H1 (cell line): ENCODE measurements around the gene HYDIN. TPM values are rescaled to one million over a fixed set of nuclear protein-coding genes. Genes with fewer than 3 reads are reported as not detected.

Experiments used
- JUND ChIP-seq: IDR thresholded peaks from 2 replicates; pipeline ENCODE4 v1.6.1; 2011; ENCODE audit warnings: mild to moderate bottlenecking, improper control_type of control experiment, low read length
- NRF1 ChIP-seq: IDR thresholded peaks from 2 replicates; pipeline ENCODE4 v1.6.1; 2011; ENCODE audit warnings: mild to moderate bottlenecking, low read depth, low read length, improper control_type of control experiment
- YY1 ChIP-seq: IDR thresholded peaks from 2 replicates; pipeline ENCODE4 v1.6.1; 2011; ENCODE audit warnings: low read depth, mild to moderate bottlenecking, low read length
- polyA plus RNA-seq, 7 experiments: library from polyadenylated mRNA; depleted of rRNA in 3 of 7; stranded (reverse) in 5 of 7; unstranded in 2 of 7; fragments of >200 nt in 5 of 7; fragments of 200-250 nt in 2 of 7; gene quantifications; 1 replicate in 5 of 7; 2 replicates in 1 of 7; 4 replicates in 1 of 7; pipeline versions ENCODE4 v1.2.1 to v1.2.3, GENCODE V29; 2011 to 2013; ENCODE audit warnings: missing spikeins in 2 of 7, mixed read lengths in 2 of 7
- total RNA-seq: library from RNA; stranded (reverse); fragmentation: NEBNext Ultra II Directional; extraction: Animal tissue kit (Norgen Biotek cat#: 25700); gene quantifications from 2 replicates; pipeline ENCODE4 v1.2.1, GENCODE V29; 2021

The HYDIN gene
- total and polyA plus RNA-seq, 2 of the 8 experiments (the other 6 are each of a cell fraction or from before 2014, with no cell fraction given) = 1.1 to 1.8 TPM

- TF ChIP-seq YY1 = no peak
- TF ChIP-seq JUND = no peak
- TF ChIP-seq NRF1 = no peak
These were observed 440.7 kb downstream of the HYDIN start (continued) for GRCh38 chr16:70789595-70790447.
